Measurements from ENCODE around the gene POLE3. TPM values are rescaled to one million over a fixed set of nuclear protein-coding genes. Genes with fewer than 3 reads are reported as not detected.
"Not testable (repeated sequence)": the region's sequence is repeated elsewhere in the genome, so short reads cannot be mapped to it uniquely, and the experiment has no call there.

Gene POLE3
- polyA plus RNA-seq, 1 donor from 2014 or later, result 83.2 TPM

- Mint-ChIP-seq H3K4me1 (no peaks in the 10 kb centered on the region), H3K27ac (no peak overlapping the region), H3K9me3 (no peaks in the 10 kb centered on the region), H3K4me3 (no peak overlapping the region), H3K36me3 (peaks cover 6% of the 10 kb centered on the region), H3K27me3 (no peaks in the 10 kb centered on the region)
Observed at GRCh38 chr9:113391917-113392316, 18.6 kb downstream of the POLE3 start.

- H3K4me3 Mint-ChIP-seq, result no peak overlapping the region
- peaks cover 0 to 2% (median 0%) of the 10 kb centered on the region in 3 donors for H3K4me1 Mint-ChIP-seq
- H3K36me3 Mint-ChIP-seq, result peaks cover 8% of the 10 kb centered on the region
- no peaks in the 10 kb centered on the region for H3K9me3 Mint-ChIP-seq
- no peak overlapping the region for H3K27ac Mint-ChIP-seq
- H3K27me3 Mint-ChIP-seq, result no peaks in the 10 kb centered on the region
Observed at GRCh38 chr9:113390192-113390960, 20.1 kb downstream of the POLE3 start.

GRCh38 chr9:113389451-113389850 is 21.0 kb downstream of the POLE3 start:
- no peak overlapping the region for H3K4me3 Mint-ChIP-seq
- H3K27me3 Mint-ChIP-seq, result no peaks in the 10 kb centered on the region
- no peak overlapping the region for H3K27ac Mint-ChIP-seq
- no peaks in the 10 kb centered on the region for H3K9me3 Mint-ChIP-seq
- peaks cover 0 to 2% (median 0%) of the 10 kb centered on the region in 3 donors for H3K4me1 Mint-ChIP-seq
- H3K36me3 Mint-ChIP-seq, result peaks cover 9% of the 10 kb centered on the region

- H3K9me3 Mint-ChIP-seq, result no peaks in the 10 kb centered on the region
- no peak overlapping the region for H3K27ac Mint-ChIP-seq
- H3K4me1 Mint-ChIP-seq, result peaks cover 0 to 2% (median 0%) of the 10 kb centered on the region in 3 donors
- no peak overlapping the region for H3K4me3 Mint-ChIP-seq
- H3K27me3 Mint-ChIP-seq, result no peaks in the 10 kb centered on the region
- H3K36me3 Mint-ChIP-seq, result peaks cover 9% of the 10 kb centered on the region
Observed at GRCh38 chr9:113388833-113389232, 21.6 kb downstream of the POLE3 start.

- H3K27ac Mint-ChIP-seq, result no peak overlapping the region
- H3K9me3 Mint-ChIP-seq, result no peaks in the 10 kb centered on the region
- peaks cover 0 to 2% (median 0%) of the 10 kb centered on the region in 3 donors for H3K4me1 Mint-ChIP-seq
- H3K27me3 Mint-ChIP-seq, result no peaks in the 10 kb centered on the region
- H3K36me3 Mint-ChIP-seq, result peaks cover 9% of the 10 kb centered on the region
- H3K4me3 Mint-ChIP-seq, result no peak overlapping the region
Observed at GRCh38 chr9:113387560-113388230, 22.8 kb downstream of the POLE3 start.

- no peaks in the 10 kb centered on the region for H3K9me3 Mint-ChIP-seq
- no peak overlapping the region for H3K4me3 Mint-ChIP-seq
- H3K4me1 Mint-ChIP-seq, result peaks cover 2 to 5% (median 2%) of the 10 kb centered on the region in 3 donors
- peaks cover 7% of the 10 kb centered on the region for H3K36me3 Mint-ChIP-seq
- no peak overlapping the region for H3K27ac Mint-ChIP-seq
- no peaks in the 10 kb centered on the region for H3K27me3 Mint-ChIP-seq
Observed at GRCh38 chr9:113386571-113387393, 23.7 kb downstream of the POLE3 start.

GRCh38 chr9:113381909-113382411 is 28.5 kb downstream of the POLE3 start:
- peaks cover 5% of the 10 kb centered on the region for H3K36me3 Mint-ChIP-seq
- peak overlapping the region in 1 of 3 donors; percentile 93 for H3K27ac Mint-ChIP-seq
- H3K27me3 Mint-ChIP-seq, result no peaks in the 10 kb centered on the region
- peak overlapping the region in 1 of 4 donors; percentile 5 for H3K4me3 Mint-ChIP-seq
- H3K9me3 Mint-ChIP-seq, result no peaks in the 10 kb centered on the region
- H3K4me1 Mint-ChIP-seq, result peaks cover 7 to 15% (median 9%) of the 10 kb centered on the region in 3 donors

GRCh38 chr9:113381441-113381840 is 29.0 kb downstream of the POLE3 start:
- not testable (repeated sequence) for H3K9me3 Mint-ChIP-seq, H3K36me3 Mint-ChIP-seq, H3K27me3 Mint-ChIP-seq
- Mint-ChIP-seq H3K4me3 (peak overlapping the region in 1 of 4 donors; percentile 39), H3K27ac (peak overlapping the region in 1 of 3 donors; percentile 93), H3K4me1 (peaks cover 5 to 15% (median 9%) of the 10 kb centered on the region in 3 donors)

- H3K27ac Mint-ChIP-seq, result peak overlapping the region; percentile 25 to 93 (median 54)
- peak overlapping the region in 3 of 4 donors; percentile 43 to 51 (median 46) for H3K4me3 Mint-ChIP-seq
- H3K9me3 Mint-ChIP-seq, result no peaks in the 10 kb centered on the region
- H3K27me3 Mint-ChIP-seq, result no peaks in the 10 kb centered on the region
- peaks cover 5 to 15% (median 9%) of the 10 kb centered on the region in 3 donors for H3K4me1 Mint-ChIP-seq
- peaks cover 4% of the 10 kb centered on the region for H3K36me3 Mint-ChIP-seq
Observed at GRCh38 chr9:113380869-113381378, 29.6 kb downstream of the POLE3 start.

- Mint-ChIP-seq H3K4me1 (peaks cover 10 to 20% (median 18%) of the 10 kb centered on the region in 3 donors), H3K4me3 (peak overlapping the region in 1 of 4 donors; percentile 50), H3K27ac (peak overlapping the region in 2 of 3 donors; percentile 22 to 93)
- not testable (repeated sequence) for H3K27me3 Mint-ChIP-seq, H3K9me3 Mint-ChIP-seq, H3K36me3 Mint-ChIP-seq
Observed at GRCh38 chr9:113379829-113380210, 30.7 kb downstream of the POLE3 start.

GRCh38 chr9:113379094-113379828 is 31.2 kb downstream of the POLE3 start:
- not testable (repeated sequence) for H3K36me3 Mint-ChIP-seq, H3K9me3 Mint-ChIP-seq, H3K27me3 Mint-ChIP-seq
- Mint-ChIP-seq H3K4me3 (peak overlapping the region; percentile 26 to 80 (median 53)), H3K4me1 (peaks cover 10 to 24% (median 18%) of the 10 kb centered on the region in 3 donors), H3K27ac (peak overlapping the region in 2 of 3 donors; percentile 22 to 34)

GRCh38 chr9:113376634-113377567 is 33.6 kb downstream of the POLE3 start, which contains the start of gene HDHD3:
Gene HDHD3, minus strand, starts transcription at chr9:113376986. Its CDS starts 2,632 bp downstream, at chr9:113374354.
- H3K36me3 Mint-ChIP-seq, result no peaks in the 10 kb centered on the region
- H3K27ac Mint-ChIP-seq, result peak within 1 kb of the TSS; percentile 72 to 89 (median 83)
- peaks cover 14 to 21% (median 16%) of the 10 kb centered on the region in 3 donors for H3K4me1 Mint-ChIP-seq
- H3K4me3 Mint-ChIP-seq, result peak within 1 kb of the TSS; percentile 86 to 97 (median 93)
- H3K27me3 Mint-ChIP-seq, result no peaks in the 10 kb centered on the region
- H3K9me3 Mint-ChIP-seq, result no peaks in the 10 kb centered on the region

All from IgD-negative memory B cell (primary cell).